A549 (cell line): ENCODE data around the gene SMG6. TPM values are rescaled to one million over a fixed set of nuclear protein-coding genes. Genes with fewer than 3 reads are reported as not detected.

Source experiments
- ATAC-seq, 2 experiments: fragments of 200-7000 bp in 1 of 2; fragments of >200 bp in 1 of 2; cut with Nextera tagmentation in 1 of 2; cut with Tn5 transposase in 1 of 2; 3 replicates each; pipeline versions ENCODE4 v1.8.0 to v1.9.1; 2018 to 2020; ENCODE audit warnings: mild to moderate bottlenecking in 1 of 2, moderate library complexity in 1 of 2
- CTCF ChIA-PET: fragments of 300-600 bp; sonication (Branson Sonifier 250); formaldehyde crosslinking; extraction: SDS; loops from one replicate; lab custom pipeline; 2021; ENCODE audit warnings: antibody characterized with exemption, inconsistent platforms; lab: Yijun Ruan, JAX
- POLR2A ChIA-PET: fragments of 350-600 bp; formaldehyde crosslinking; extraction: SDS; loops from one replicate; lab custom pipeline; 2021; ENCODE audit warnings: antibody characterized with exemption, inconsistent platforms; lab: Yijun Ruan, JAX
- DNase-seq, 2 experiments: peaks; one replicate each; pipeline versions ENCODE4 v3.0.0 to v3.0.0-alpha.2; 2011 to 2016; ENCODE audit warnings: low read depth in 1 of 2, low spot score in 1 of 2
- FAIRE-seq: peaks from 2 replicates; lab custom pipeline; 2011; peaks lifted over from hg19 to GRCh38; lab: Jason Lieb, UNC
- H3K27ac ChIP-seq, 2 experiments: fragments of >200 bp; sonication (Bioruptor Twin); formaldehyde crosslinking; 3 replicates each; pipeline ENCODE4 v1.5.1; 2016 to 2017
- H3K4me1 ChIP-seq: fragments of >200 bp; sonication (Bioruptor Twin); formaldehyde crosslinking; 3 replicates; pipeline ENCODE4 v1.6.1; 2016
- H3K4me2 ChIP-seq: fragments of >200 bp; sonication (Bioruptor Twin); formaldehyde crosslinking; 3 replicates; pipeline ENCODE4 v1.6.1; 2016
- H3K4me3 ChIP-seq: fragments of >200 bp; sonication (Bioruptor Twin); formaldehyde crosslinking; 3 replicates; pipeline ENCODE4 v1.5.1; 2016
- H3K9me3 ChIP-seq: fragments of >200 bp; sonication (Bioruptor Twin); formaldehyde crosslinking; 3 replicates; pipeline ENCODE4 v1.6.1; 2016
- CBX8 ChIP-seq: fragments of 200-600 bp; sonication (generic); IDR thresholded peaks from 2 replicates; pipeline ENCODE4 v1.6.1; 2016
- CHD4 ChIP-seq: fragments of 200-600 bp; sonication (generic); IDR thresholded peaks from 2 replicates; pipeline ENCODE4 v1.6.1; 2016; ENCODE audit warnings: antibody characterized with exemption, mild to moderate bottlenecking, borderline replicate concordance
- E2F6 ChIP-seq: IDR thresholded peaks from 2 replicates; pipeline ENCODE4 v1.6.1; 2012; ENCODE audit warnings: low read depth, borderline replicate concordance
- EHMT2 ChIP-seq: fragments of 200-600 bp; sonication (generic); IDR thresholded peaks from 2 replicates; pipeline ENCODE4 v1.6.1; 2016; ENCODE audit warnings: antibody characterized with exemption, low read depth, mild to moderate bottlenecking, moderate library complexity
- FOSB ChIP-seq: fragments of 250-450 bp; sonication (Bioruptor Pico); IDR thresholded peaks from 2 replicates; pipeline ENCODE4 v1.5.0; 2020; ENCODE audit warnings: mild to moderate bottlenecking, moderate library complexity
- FOSL2 ChIP-seq, 2 experiments: fragments of 450-650 bp in 1 of 2; fragments of >200 bp in 1 of 2; sonication (Bioruptor Twin) in 1 of 2; formaldehyde crosslinking; IDR thresholded peaks; 2 replicates each; pipeline versions ENCODE4 v1.5.0 to v1.6.1; 2016 to 2020; ENCODE audit warnings: mild to moderate bottlenecking in 1 of 2, moderate library complexity in 1 of 2
- GATA3 ChIP-seq: IDR thresholded peaks from 2 replicates; pipeline ENCODE4 v1.6.1; 2012; ENCODE audit warnings: borderline replicate concordance
- HDAC2 ChIP-seq: fragments of 200-600 bp; sonication (generic); IDR thresholded peaks from 2 replicates; pipeline ENCODE4 v1.6.1; 2016
- HES2 ChIP-seq: fragments of >200 bp; sonication (Bioruptor Twin); formaldehyde crosslinking; IDR thresholded peaks from 2 replicates; pipeline ENCODE4 v1.6.1; 2016
- HOXB13 ChIP-seq: fragments of 250-450 bp; sonication (Bioruptor Pico); IDR thresholded peaks from 2 replicates; pipeline ENCODE4 v1.5.0; 2020; ENCODE audit warnings: low read depth, mild to moderate bottlenecking, moderate library complexity
- HOXB5 ChIP-seq: fragments of 250-450 bp; sonication (Bioruptor Pico); IDR thresholded peaks from 2 replicates; pipeline ENCODE4 v1.5.0; 2020; ENCODE audit warnings: mild to moderate bottlenecking, moderate library complexity
- JUNB ChIP-seq: fragments of >200 bp; sonication (Bioruptor Twin); formaldehyde crosslinking; IDR thresholded peaks from 2 replicates; pipeline ENCODE4 v1.6.1; 2016
- KDM1A ChIP-seq: fragments of 200-600 bp; sonication (generic); IDR thresholded peaks from 2 replicates; pipeline ENCODE4 v1.6.1; 2016; ENCODE audit warnings: low read depth, mild to moderate bottlenecking
- KDM5A ChIP-seq: fragments of 200-600 bp; sonication (generic); IDR thresholded peaks from 2 replicates; pipeline ENCODE4 v1.6.1; 2016; ENCODE audit warnings: antibody characterized with exemption, mild to moderate bottlenecking
- MAFK ChIP-seq: fragments of 450-650 bp; IDR thresholded peaks from 2 replicates; pipeline ENCODE4 v1.6.1; 2014; ENCODE audit not compliant: partially characterized antibody
- MAX ChIP-seq: IDR thresholded peaks from 2 replicates; pipeline ENCODE4 v1.6.1; 2012
- MAZ ChIP-seq: fragments of 150-350 bp; IDR thresholded peaks from 2 replicates; pipeline ENCODE4 v1.6.1; 2014; ENCODE audit warnings: antibody characterized with exemption, low read depth, low read length, borderline replicate concordance
- NPAS2 ChIP-seq: fragments of 250-450 bp; sonication (Bioruptor Pico); IDR thresholded peaks from 2 replicates; pipeline ENCODE4 v1.8.0; 2022; ENCODE audit warnings: mild to moderate bottlenecking, moderate library complexity, borderline replicate concordance
- NR3C1 ChIP-seq: fragments of >200 bp; sonication (Bioruptor Twin); formaldehyde crosslinking; IDR thresholded peaks from 3 replicates; pipeline ENCODE4 v1.6.1; 2017
- PBX3 ChIP-seq: IDR thresholded peaks from 2 replicates; pipeline ENCODE4 v1.6.1; 2012
- RAD21 ChIP-seq, 2 experiments: fragments of >200 bp in 1 of 2; sonication (Bioruptor Twin) in 1 of 2; formaldehyde crosslinking in 1 of 2; IDR thresholded peaks in 1 of 2; conservative IDR thresholded peaks in 1 of 2; 2 replicates in 1 of 2; 3 replicates in 1 of 2; pipeline ENCODE4 v1.6.1; 2012 to 2018; ENCODE audit warnings: inconsistent platforms in 1 of 2
- ZC3H11A ChIP-seq: fragments of 450-650 bp; IDR thresholded peaks from 2 replicates; pipeline ENCODE4 v1.6.1; 2014; ENCODE audit warnings: antibody characterized with exemption, mild to moderate bottlenecking
- ZFP36 ChIP-seq: fragments of 450-650 bp; IDR thresholded peaks from 2 replicates; pipeline ENCODE4 v1.6.1; 2014; ENCODE audit warnings: borderline replicate concordance; ENCODE audit not compliant: partially characterized antibody
- ZNF302 ChIP-seq: fragments of 250-450 bp; sonication (Bioruptor Pico); IDR thresholded peaks from 2 replicates; pipeline ENCODE4 v1.9.0; 2021; ENCODE audit warnings: inconsistent platforms, mild to moderate bottlenecking, moderate library complexity
- WGBS: methylation state at CpG from one replicate; pipeline ENCODE4 v1.1.6; 2017; ENCODE audit errors: missing lambda C conversion rate; 5-methylcytosine and 5-hydroxymethylcytosine counted together
- polyA plus RNA-seq, 4 experiments: library from polyadenylated mRNA; depleted of rRNA in 3 of 4; stranded (reverse); fragments of >200 nt; fragmentation: RNase III in 1 of 4; extraction: RNeasy Plus Mini Kit Qiagen cat#74134 plus additional on column Dnase treatment in 1 of 4; gene quantifications; 2 replicates in 3 of 4; 3 replicates in 1 of 4; pipeline ENCODE4 v1.2.3, GENCODE V29; 2011 to 2017

The SMG6 gene
- polyA plus RNA-seq, 2 of the 4 experiments (the other 2 are of a cell fraction), result 4.7 to 17.0 TPM

GRCh38 chr17:2176499-2177169, 127.0 kb downstream of the SMG6 start:
- FAIRE-seq, result no peak
- Histone ChIP-seq H3K27ac (no peak overlapping the region), H3K9me3 (no peaks in the 10 kb centered on the region), H3K4me3 (no peak overlapping the region), H3K4me1 (peaks cover 37% of the 10 kb centered on the region), H3K4me2 (no peak overlapping the region)
- DNase-seq, result no peak
- 92% methylated on average over 8 of the region's 8 CpGs for WGBS
- no peak for TF ChIP-seq HES2
- no peak for TF ChIP-seq GATA3
- no peak for TF ChIP-seq KDM1A
- TF ChIP-seq FOSL2 (IDR thresholded peaks at IDR 0.05), result no peak
- TF ChIP-seq FOSL2 (CRISPR knock-in tag; IDR thresholded peaks at IDR 0.05), result no peak
- TF ChIP-seq MAZ, result no peak
- no peak for TF ChIP-seq MAX
- no peak for TF ChIP-seq ZNF302 (CRISPR knock-in tag)
- TF ChIP-seq ZC3H11A, result no peak
- no peak for TF ChIP-seq KDM5A
- TF ChIP-seq HOXB13, result no peak
- TF ChIP-seq EHMT2, result no peak
- no peak for TF ChIP-seq CBX8
- TF ChIP-seq NR3C1, result no peak
- ChIA-PET POLR2A (no interaction called here), CTCF (interaction anchor here (1.0 to 1.7 kb wide), 9 partner anchors 10 to 153 kb away, joined by 3 to 6 read pairs (median 3); partner anchors contain the start of gene HIC1)
- ATAC-seq, result no peak

GRCh38 chr17:2175294-2175628, 128.3 kb downstream of the SMG6 start:
- H3K27ac ChIP-seq, result peak overlapping the region in 1 of 2 experiments; percentile 67; a peak in 3 of 6 replicates
- ChIA-PET POLR2A (no interaction called here), CTCF (interaction anchor here (1.1 to 1.6 kb wide), 6 partner anchors 10 to 120 kb away, joined by 3 to 6 read pairs (median 4); partner anchors contain the start of gene HIC1)
- H3K9me3 ChIP-seq, result no peaks in the 10 kb centered on the region
- H3K4me2 ChIP-seq, result peak overlapping the region; percentile 50
- no peak for ATAC-seq
- FAIRE-seq, result no peak
- H3K4me3 ChIP-seq, result no peak overlapping the region
- H3K4me1 ChIP-seq, result peaks cover 37% of the 10 kb centered on the region
- DNase-seq, result no peak
- TF ChIP-seq FOSB, result no peak
- no peak for TF ChIP-seq E2F6
- TF ChIP-seq HDAC2, result no peak
- no peak for TF ChIP-seq ZC3H11A
- TF ChIP-seq PBX3, result no peak
- TF ChIP-seq KDM1A, result no peak
- WGBS, result 91% methylated on average over 5 of the region's 5 CpGs

- Histone ChIP-seq H3K4me3 (no peak overlapping the region), H3K4me2 (peak overlapping the region; percentile 50), H3K9me3 (no peaks in the 10 kb centered on the region), H3K4me1 (peaks cover 37% of the 10 kb centered on the region), H3K27ac (peak overlapping the region in 1 of 2 experiments; percentile 67; a peak in 3 of 6 replicates)
- FAIRE-seq (no peak), ATAC-seq (peak; percentile 31 to 74; a peak in 3 of 6 replicates), DNase-seq (peak in 1 of 2 experiments; percentile 62)
- 49% methylated on average over 24 of the region's 24 CpGs for WGBS
- TF ChIP-seq JUNB (no peak), CHD4 (no peak), EHMT2 (no peak), MAFK (no peak), ZC3H11A (no peak), CBX8 (no peak), NPAS2 (CRISPR knock-in tag) (no peak), RAD21 (conservative IDR thresholded peaks at IDR 0.05 in 1 of 2, IDR thresholded peaks at IDR 0.05 in 1 of 2) (no peak), ZFP36 (no peak), HOXB5 (CRISPR knock-in tag) (no peak)
- POLR2A ChIA-PET, result no interaction called here
- CTCF ChIA-PET, result interaction anchor here (0.6 to 1.6 kb wide), 6 partner anchors 9 to 119 kb away, joined by 3 to 5 read pairs (median 4); partner anchors contain the start of gene HIC1
These were observed 128.9 kb downstream of the SMG6 start for GRCh38 chr17:2174468-2175293.
